Measurements from ENCODE around the gene SIAH2.

Gene SIAH2

GRCh38 chr3:150747886-150748683, 14.9 kb downstream of the SIAH2 start:
- Histone ChIP-seq H3K9me3 (ENCODE audit: control insufficient read depth, insufficient read depth, low read depth, low read length) (no peaks in the 10 kb centered on the region), H3K4me3 (ENCODE audit: low read depth, low read length) (no peak overlapping the region), H3K9ac (ENCODE audit: low read length) (no peak overlapping the region), H3K27ac (ENCODE audit: low read depth, low read length) (no peak overlapping the region), H3K36me3 (ENCODE audit: control insufficient read depth, insufficient read depth, low read length) (0 out of 2 replicates have a peak, but pooled peaks cover 5% of the 10 kb centered on the region), H3K27me3 (ENCODE audit: control insufficient read depth, insufficient read depth, low read length) (no peaks in the 10 kb centered on the region), H3K4me1 (ENCODE audit: control insufficient read depth, insufficient read depth, low read length) (peaks cover 7% of the 10 kb centered on the region)

- H3K36me3 ChIP-seq (ENCODE audit: control insufficient read depth, insufficient read depth, low read length), result peaks cover 6% of the 10 kb centered on the region
- H3K9ac ChIP-seq (ENCODE audit: low read length), result no peak overlapping the region
- H3K27ac ChIP-seq (ENCODE audit: low read depth, low read length), result no peak overlapping the region
- H3K4me3 ChIP-seq (ENCODE audit: low read depth, low read length), result no peak overlapping the region
- H3K9me3 ChIP-seq (ENCODE audit: control insufficient read depth, insufficient read depth, low read depth, low read length), result no peaks in the 10 kb centered on the region
- no peaks in the 10 kb centered on the region for H3K27me3 ChIP-seq (ENCODE audit: control insufficient read depth, insufficient read depth, low read length)
- peaks cover 5% of the 10 kb centered on the region for H3K4me1 ChIP-seq (ENCODE audit: control insufficient read depth, insufficient read depth, low read length)
Observed at GRCh38 chr3:150746791-150747590, 16.0 kb downstream of the SIAH2 start.

GRCh38 chr3:150745832-150746231, 17.1 kb downstream of the SIAH2 start:
- peaks cover 11% of the 10 kb centered on the region for H3K36me3 ChIP-seq (ENCODE audit: control insufficient read depth, insufficient read depth, low read length)
- H3K27me3 ChIP-seq (ENCODE audit: control insufficient read depth, insufficient read depth, low read length), result no peaks in the 10 kb centered on the region
- no peak overlapping the region for H3K4me3 ChIP-seq (ENCODE audit: low read depth, low read length)
- H3K9me3 ChIP-seq (ENCODE audit: control insufficient read depth, insufficient read depth, low read depth, low read length), result no peaks in the 10 kb centered on the region
- H3K4me1 ChIP-seq (ENCODE audit: control insufficient read depth, insufficient read depth, low read length), result no peaks in the 10 kb centered on the region
- H3K27ac ChIP-seq (ENCODE audit: low read depth, low read length), result no peak overlapping the region
- no peak overlapping the region for H3K9ac ChIP-seq (ENCODE audit: low read length)

- Histone ChIP-seq H3K9me3 (ENCODE audit: control insufficient read depth, insufficient read depth, low read depth, low read length) (no peaks in the 10 kb centered on the region), H3K27me3 (ENCODE audit: control insufficient read depth, insufficient read depth, low read length) (no peaks in the 10 kb centered on the region), H3K36me3 (ENCODE audit: control insufficient read depth, insufficient read depth, low read length) (peaks cover 11% of the 10 kb centered on the region), H3K4me1 (ENCODE audit: control insufficient read depth, insufficient read depth, low read length) (no peaks in the 10 kb centered on the region), H3K4me3 (ENCODE audit: low read depth, low read length) (no peak overlapping the region), H3K27ac (ENCODE audit: low read depth, low read length) (no peak overlapping the region), H3K9ac (ENCODE audit: low read length) (no peak overlapping the region)
Observed at GRCh38 chr3:150744919-150745211, 18.1 kb downstream of the SIAH2 start.

GRCh38 chr3:150744041-150744918, 18.7 kb downstream of the SIAH2 start:
- no peaks in the 10 kb centered on the region for H3K27me3 ChIP-seq (ENCODE audit: control insufficient read depth, insufficient read depth, low read length)
- H3K27ac ChIP-seq (ENCODE audit: low read depth, low read length), result no peak overlapping the region
- no peak overlapping the region for H3K9ac ChIP-seq (ENCODE audit: low read length)
- peaks cover 11% of the 10 kb centered on the region for H3K36me3 ChIP-seq (ENCODE audit: control insufficient read depth, insufficient read depth, low read length)
- no peaks in the 10 kb centered on the region for H3K9me3 ChIP-seq (ENCODE audit: control insufficient read depth, insufficient read depth, low read depth, low read length)
- H3K4me3 ChIP-seq (ENCODE audit: low read depth, low read length), result no peak overlapping the region
- H3K4me1 ChIP-seq (ENCODE audit: control insufficient read depth, insufficient read depth, low read length), result no peaks in the 10 kb centered on the region

- no peaks in the 10 kb centered on the region for H3K9me3 ChIP-seq (ENCODE audit: control insufficient read depth, insufficient read depth, low read depth, low read length)
- peaks cover 11% of the 10 kb centered on the region for H3K36me3 ChIP-seq (ENCODE audit: control insufficient read depth, insufficient read depth, low read length)
- H3K27me3 ChIP-seq (ENCODE audit: control insufficient read depth, insufficient read depth, low read length), result no peaks in the 10 kb centered on the region
- no peak overlapping the region for H3K27ac ChIP-seq (ENCODE audit: low read depth, low read length)
- H3K4me1 ChIP-seq (ENCODE audit: control insufficient read depth, insufficient read depth, low read length), result peaks cover 5% of the 10 kb centered on the region; the same call in 1 of the 2 replicates
- no peak overlapping the region for H3K4me3 ChIP-seq (ENCODE audit: low read depth, low read length)
- H3K9ac ChIP-seq (ENCODE audit: low read length), result no peak overlapping the region
Observed at GRCh38 chr3:150743508-150743907, 19.5 kb downstream of the SIAH2 start.

- no peak overlapping the region for H3K27ac ChIP-seq (ENCODE audit: low read depth, low read length)
- H3K4me1 ChIP-seq (ENCODE audit: control insufficient read depth, insufficient read depth, low read length), result peaks cover 13% of the 10 kb centered on the region; the same call in 1 of the 2 replicates
- no peak overlapping the region for H3K4me3 ChIP-seq (ENCODE audit: low read depth, low read length)
Observed at GRCh38 chr3:150742679-150743078, 20.3 kb downstream of the SIAH2 start.

GRCh38 chr3:150742141-150742523, 20.8 kb downstream of the SIAH2 start:
- Histone ChIP-seq H3K4me1 (ENCODE audit: control insufficient read depth, insufficient read depth, low read length) (peaks cover 18% of the 10 kb centered on the region; the same call in 1 of the 2 replicates), H3K9ac (ENCODE audit: low read length) (no peak overlapping the region), H3K27ac (ENCODE audit: low read depth, low read length) (no peak overlapping the region)

More at GRCh38 chr3:150742679-150743078, 20.3 kb downstream of the SIAH2 start:
- Histone ChIP-seq H3K9ac (ENCODE audit: low read length) (no peak overlapping the region), H3K36me3 (ENCODE audit: control insufficient read depth, insufficient read depth, low read length) (peaks cover 11% of the 10 kb centered on the region), H3K27me3 (ENCODE audit: control insufficient read depth, insufficient read depth, low read length) (no peaks in the 10 kb centered on the region), H3K9me3 (ENCODE audit: control insufficient read depth, insufficient read depth, low read depth, low read length) (no peaks in the 10 kb centered on the region)

GRCh38 chr3:150741497-150742140, 21.4 kb downstream of the SIAH2 start:
- H3K9me3 ChIP-seq (ENCODE audit: control insufficient read depth, insufficient read depth, low read depth, low read length), result no peaks in the 10 kb centered on the region
- peaks cover 11% of the 10 kb centered on the region for H3K36me3 ChIP-seq (ENCODE audit: control insufficient read depth, insufficient read depth, low read length)
- no peak overlapping the region for H3K4me3 ChIP-seq (ENCODE audit: low read depth, low read length)
- no peak overlapping the region for H3K27ac ChIP-seq (ENCODE audit: low read depth, low read length)
- no peaks in the 10 kb centered on the region for H3K27me3 ChIP-seq (ENCODE audit: control insufficient read depth, insufficient read depth, low read length)
- peaks cover 21% of the 10 kb centered on the region for H3K4me1 ChIP-seq (ENCODE audit: control insufficient read depth, insufficient read depth, low read length)
- no peak overlapping the region for H3K9ac ChIP-seq (ENCODE audit: low read length)

More at GRCh38 chr3:150742141-150742523, 20.8 kb downstream of the SIAH2 start:
- Histone ChIP-seq H3K4me3 (ENCODE audit: low read depth, low read length) (no peak overlapping the region), H3K36me3 (ENCODE audit: control insufficient read depth, insufficient read depth, low read length) (peaks cover 11% of the 10 kb centered on the region), H3K9me3 (ENCODE audit: control insufficient read depth, insufficient read depth, low read depth, low read length) (no peaks in the 10 kb centered on the region), H3K27me3 (ENCODE audit: control insufficient read depth, insufficient read depth, low read length) (no peaks in the 10 kb centered on the region)

- no peak overlapping the region for H3K27ac ChIP-seq (ENCODE audit: low read depth, low read length)
- peaks cover 11% of the 10 kb centered on the region for H3K36me3 ChIP-seq (ENCODE audit: control insufficient read depth, insufficient read depth, low read length)
- no peak overlapping the region for H3K9ac ChIP-seq (ENCODE audit: low read length)
- no peaks in the 10 kb centered on the region for H3K9me3 ChIP-seq (ENCODE audit: control insufficient read depth, insufficient read depth, low read depth, low read length)
- peaks cover 28% of the 10 kb centered on the region for H3K4me1 ChIP-seq (ENCODE audit: control insufficient read depth, insufficient read depth, low read length)
- no peaks in the 10 kb centered on the region for H3K27me3 ChIP-seq (ENCODE audit: control insufficient read depth, insufficient read depth, low read length)
- H3K4me3 ChIP-seq (ENCODE audit: low read depth, low read length), result no peak overlapping the region
Observed at GRCh38 chr3:150740733-150741496, 22.1 kb downstream of the SIAH2 start.

Data from HUES6 (cell line).